GM23338 (cell line): ENCODE measurements around the gene ZYG11A. TPM values are rescaled to one million over a fixed set of nuclear protein-coding genes. Genes with fewer than 3 reads are reported as not detected.

Source experiments
- ATAC-seq: fragments of 200-7000 bp; cut with Tn5 transposase; 3 replicates; pipeline ENCODE4 v1.9.1; 2020
- DNase-seq: peaks from one replicate; pipeline ENCODE4 v3.0.0-alpha.2; 2015; ENCODE audit warnings: low spot score
- H2AFZ ChIP-seq: fragments of 200-600 bp; sonication (generic); 2 replicates; pipeline ENCODE4 v1.8.0; 2016; ENCODE audit warnings: antibody characterized with exemption, mild to moderate bottlenecking, moderate library complexity
- H3F3A ChIP-seq: fragments of 200-600 bp; sonication (generic); replicated peaks from 2 replicates; pipeline ENCODE4 v1.8.0; 2017; ENCODE audit warnings: antibody characterized with exemption, mixed run types, low read depth
- H3K27ac ChIP-seq: fragments of 200-600 bp; sonication (generic); 2 replicates; pipeline ENCODE4 v1.6.1; 2016; ENCODE audit warnings: low read depth
- H3K27me3 ChIP-seq: fragments of 200-600 bp; sonication (generic); 2 replicates; pipeline ENCODE4 v1.8.0; 2016; ENCODE audit warnings: mild to moderate bottlenecking, mixed run types, moderate library complexity; ENCODE audit not compliant: insufficient read depth
- H3K36me3 ChIP-seq: fragments of 200-600 bp; sonication (generic); 2 replicates; pipeline ENCODE4 v1.8.0; 2016; ENCODE audit warnings: mild to moderate bottlenecking; ENCODE audit not compliant: insufficient read depth
- H3K4me1 ChIP-seq: fragments of 200-600 bp; sonication (generic); 2 replicates; pipeline ENCODE4 v1.8.0; 2016; ENCODE audit warnings: mild to moderate bottlenecking, moderate library complexity; ENCODE audit not compliant: insufficient read depth
- H3K4me2 ChIP-seq: fragments of 200-600 bp; sonication (generic); 2 replicates; pipeline ENCODE4 v1.7.1; 2017; ENCODE audit warnings: mixed run types
- H3K4me3 ChIP-seq: fragments of 200-600 bp; sonication (generic); 2 replicates; pipeline ENCODE4 v1.6.1; 2016; ENCODE audit warnings: mixed run types
- H3K79me2 ChIP-seq: fragments of 200-600 bp; sonication (generic); replicated peaks from 2 replicates; pipeline ENCODE4 v1.8.0; 2017; ENCODE audit warnings: mild to moderate bottlenecking; ENCODE audit not compliant: insufficient read depth
- H3K9me2 ChIP-seq: fragments of 200-600 bp; sonication (generic); 2 replicates; pipeline ENCODE4 v1.8.0; 2017; ENCODE audit not compliant: insufficient read depth
- H4K20me1 ChIP-seq: fragments of 200-600 bp; sonication (generic); replicated peaks from 2 replicates; pipeline ENCODE4 v1.8.0; 2017; ENCODE audit warnings: mild to moderate bottlenecking; ENCODE audit not compliant: insufficient read depth
- H3K27ac Mint-ChIP-seq: 2 replicates; pipeline ENCODE4 v1.8.0; 2020; ENCODE audit warnings: inconsistent platforms, mild to moderate bottlenecking, moderate library complexity, mixed read lengths
- H3K27me3 Mint-ChIP-seq: 3 replicates; pipeline ENCODE4 v1.8.0; 2022; ENCODE audit warnings: low read depth, mild to moderate bottlenecking, moderate library complexity, mixed read lengths, inconsistent platforms; ENCODE audit not compliant: insufficient read depth, poor library complexity
- H3K36me3 Mint-ChIP-seq: 3 replicates; pipeline ENCODE4 v1.8.0; 2021; ENCODE audit warnings: low read depth, mild to moderate bottlenecking, inconsistent platforms, moderate library complexity, mixed read lengths
- H3K4me1 Mint-ChIP-seq: 3 replicates; pipeline ENCODE4 v1.8.0; 2020; ENCODE audit warnings: mild to moderate bottlenecking, inconsistent platforms, mixed read lengths
- H3K4me3 Mint-ChIP-seq: 3 replicates; pipeline ENCODE4 v1.8.0; 2021; ENCODE audit warnings: moderate library complexity, mild to moderate bottlenecking, inconsistent platforms, mixed read lengths
- H3K9me3 Mint-ChIP-seq: 3 replicates; pipeline ENCODE4 v1.8.0; 2020; ENCODE audit warnings: moderate library complexity, mild to moderate bottlenecking, inconsistent platforms, mixed read lengths
- CREB1 ChIP-seq: fragments of 250-450 bp; sonication (Bioruptor Pico); IDR thresholded peaks from 2 replicates; pipeline ENCODE4 v1.5.0; 2020; ENCODE audit warnings: low read depth, mild to moderate bottlenecking, moderate library complexity
- CTCF ChIP-seq, 2 experiments: fragments of 200-600 bp in 1 of 2; sonication (generic) in 1 of 2; conservative IDR thresholded peaks; 2 replicates each; pipeline versions ENCODE4 v1.5.1 to v1.6.1; 2016 to 2017; ENCODE audit warnings: antibody characterized with exemption in 2 of 2, low read depth in 2 of 2, mild to moderate bottlenecking in 2 of 2, moderate library complexity in 1 of 2
- EZH2 ChIP-seq: fragments of 200-600 bp; sonication (generic); IDR thresholded peaks from one replicate; pipeline ENCODE4 v1.8.0; 2017; ENCODE audit warnings: antibody characterized with exemption, mild to moderate bottlenecking, low read depth; ENCODE audit not compliant: unreplicated experiment
- EZH2phosphoT487 ChIP-seq: fragments of 200-600 bp; sonication (generic); IDR thresholded peaks from one replicate; pipeline ENCODE4 v1.8.1; 2018; ENCODE audit warnings: antibody characterized with exemption; ENCODE audit not compliant: unreplicated experiment
- JUNB ChIP-seq: IDR thresholded peaks from one replicate; pipeline ENCODE4 v1.6.1; 2016; ENCODE audit warnings: antibody characterized with exemption; ENCODE audit not compliant: unreplicated experiment
- NANOG ChIP-seq: IDR thresholded peaks from 2 replicates; pipeline ENCODE4 v1.6.1; 2016; ENCODE audit warnings: antibody characterized with exemption, borderline replicate concordance
- POLR2AphosphoS5 ChIP-seq: IDR thresholded peaks from 2 replicates; pipeline ENCODE4 v1.6.1; 2016; ENCODE audit warnings: antibody characterized with exemption, low read depth
- STAT1 ChIP-seq: IDR thresholded peaks from one replicate; pipeline ENCODE4 v1.6.1; 2016; ENCODE audit warnings: antibody characterized with exemption; ENCODE audit not compliant: unreplicated experiment
- ZNF114 ChIP-seq: fragments of 250-450 bp; sonication (Bioruptor Pico); IDR thresholded peaks from 2 replicates; pipeline ENCODE4 v1.5.0; 2020; ENCODE audit warnings: mild to moderate bottlenecking, moderate library complexity
- polyA plus RNA-seq: library from polyadenylated mRNA; unstranded; fragments of >200 nt; fragmentation: Nextera tagmentation; extraction: Ambion mirVana; gene quantifications from 2 replicates; pipeline ENCODE4 v1.2.1, GENCODE V29; 2016
- total RNA-seq: library from RNA; depleted of rRNA; stranded (reverse); fragments of >200 nt; shearing (Covaris generic); gene quantifications from 2 replicates; pipeline ENCODE4 v1.2.3, GENCODE V29; 2014

ZYG11A gene
- total and polyA plus RNA-seq, 2 experiments from 2014 or later: 1.3 to 4.8 TPM

GRCh38 chr1:52907068-52907811, 64.7 kb downstream of the ZYG11A start:
- Histone ChIP-seq H3K27ac (no peak overlapping the region), H3K4me1 (peaks cover 13% of the 10 kb centered on the region; the same call in 1 of the 2 replicates), H3K27me3 (no peaks in the 10 kb centered on the region), H3F3A (no peaks in the 10 kb centered on the region), H3K36me3 (no peaks in the 10 kb centered on the region), H3K4me3 (no peak overlapping the region), H3K79me2 (no peaks in the 10 kb centered on the region), H3K4me2 (no peak overlapping the region), H3K9me2 (no peaks in the 10 kb centered on the region), H4K20me1 (no peaks in the 10 kb centered on the region), H2AFZ (no peak overlapping the region)
- Mint-ChIP-seq H3K36me3 (no peaks in the 10 kb centered on the region), H3K27ac (no peak overlapping the region), H3K9me3 (no peaks in the 10 kb centered on the region), H3K4me1 (peaks cover 19% of the 10 kb centered on the region), H3K4me3 (no peak overlapping the region), H3K27me3 (peaks cover 6% of the 10 kb centered on the region)
- TF ChIP-seq POLR2AphosphoS5 (no peak), STAT1 (no peak), JUNB (no peak), EZH2 (no peak), ZNF114 (CRISPR knock-in tag) (no peak), NANOG (no peak)
- DNase-seq (no peak), ATAC-seq (no peak)

- no peaks in the 10 kb centered on the region for H3K36me3 Mint-ChIP-seq
- H3K27me3 ChIP-seq: no peaks in the 10 kb centered on the region
- H3K4me1 Mint-ChIP-seq: peaks cover 19% of the 10 kb centered on the region
- no peaks in the 10 kb centered on the region for H3K79me2 ChIP-seq
- no peak overlapping the region for H3K27ac ChIP-seq
- DNase-seq (no peak), ATAC-seq (no peak)
- H3K27ac Mint-ChIP-seq: peak overlapping the region; percentile 51; the same call in 1 of the 2 replicates
- TF ChIP-seq CREB1 (CRISPR knock-in tag) (no peak), POLR2AphosphoS5 (no peak)
- H3K4me2 ChIP-seq: no peak overlapping the region
- H3K27me3 Mint-ChIP-seq: peaks cover 6% of the 10 kb centered on the region
- H3K36me3 ChIP-seq: no peaks in the 10 kb centered on the region
- H3F3A ChIP-seq: no peaks in the 10 kb centered on the region
- no peaks in the 10 kb centered on the region for H4K20me1 ChIP-seq
- peaks cover 14% of the 10 kb centered on the region; the same call in 1 of the 2 replicates for H3K4me1 ChIP-seq
- H2AFZ ChIP-seq: no peak overlapping the region
- no peaks in the 10 kb centered on the region for H3K9me2 ChIP-seq
- H3K9me3 Mint-ChIP-seq: no peaks in the 10 kb centered on the region
- no peak overlapping the region for H3K4me3 ChIP-seq
- H3K4me3 Mint-ChIP-seq: no peak overlapping the region
These were observed 65.2 kb downstream of the ZYG11A start for GRCh38 chr1:52907812-52908153.

GRCh38 chr1:52911541-52911940, 69.0 kb downstream of the ZYG11A start:
- DNase-seq (no peak), ATAC-seq (peak; percentile 29)
- Mint-ChIP-seq H3K27me3 (peaks cover 2% of the 10 kb centered on the region), H3K36me3 (no peaks in the 10 kb centered on the region), H3K4me3 (no peak overlapping the region), H3K27ac (no peak overlapping the region), H3K4me1 (no peaks in the 10 kb centered on the region; the same call in 1 of the 3 replicates), H3K9me3 (no peaks in the 10 kb centered on the region)
- Histone ChIP-seq H2AFZ (no peak overlapping the region), H3K9me2 (no peaks in the 10 kb centered on the region), H3K4me2 (no peak overlapping the region), H3K27me3 (no peaks in the 10 kb centered on the region), H3K36me3 (no peaks in the 10 kb centered on the region), H3F3A (no peaks in the 10 kb centered on the region), H3K79me2 (no peaks in the 10 kb centered on the region), H3K4me1 (peaks cover 14% of the 10 kb centered on the region), H3K27ac (0 out of 2 replicates have a peak overlapping the region, but pooled peaks have one; percentile 39), H4K20me1 (no peaks in the 10 kb centered on the region), H3K4me3 (no peak overlapping the region)
- TF ChIP-seq EZH2phosphoT487 (no peak), STAT1 (no peak), ZNF114 (CRISPR knock-in tag) (no peak), EZH2 (no peak), NANOG (no peak), POLR2AphosphoS5 (no peak), CTCF (conservative IDR thresholded peaks at IDR 0.05; ENCODE audit: low read depth in 2 of 2) (no peak)
